Stimulated activated naive CD8-positive, alpha-beta T cell treated with anti-CD3 and anti-CD28 coated beads, Interleukin-15, Interleukin-2, amounts not matched to agents 100 U/mL and 50 U/mL, for 24 hours (primary cell): Measurements from ENCODE around the gene HK2.
"Not testable (repeated sequence)": the region's sequence is repeated elsewhere in the genome, so short reads cannot be mapped to it uniquely, and the experiment has no call there.

Experiments
- ATAC-seq: fragments of 150-1000 bp; cut with Tn5 transposase; one replicate; pipeline ENCODE4 v1.10.0; 2021
- DNase-seq: peaks from one replicate; pipeline ENCODE4 v3.0.0; 2021

The HK2 gene

DNA sequence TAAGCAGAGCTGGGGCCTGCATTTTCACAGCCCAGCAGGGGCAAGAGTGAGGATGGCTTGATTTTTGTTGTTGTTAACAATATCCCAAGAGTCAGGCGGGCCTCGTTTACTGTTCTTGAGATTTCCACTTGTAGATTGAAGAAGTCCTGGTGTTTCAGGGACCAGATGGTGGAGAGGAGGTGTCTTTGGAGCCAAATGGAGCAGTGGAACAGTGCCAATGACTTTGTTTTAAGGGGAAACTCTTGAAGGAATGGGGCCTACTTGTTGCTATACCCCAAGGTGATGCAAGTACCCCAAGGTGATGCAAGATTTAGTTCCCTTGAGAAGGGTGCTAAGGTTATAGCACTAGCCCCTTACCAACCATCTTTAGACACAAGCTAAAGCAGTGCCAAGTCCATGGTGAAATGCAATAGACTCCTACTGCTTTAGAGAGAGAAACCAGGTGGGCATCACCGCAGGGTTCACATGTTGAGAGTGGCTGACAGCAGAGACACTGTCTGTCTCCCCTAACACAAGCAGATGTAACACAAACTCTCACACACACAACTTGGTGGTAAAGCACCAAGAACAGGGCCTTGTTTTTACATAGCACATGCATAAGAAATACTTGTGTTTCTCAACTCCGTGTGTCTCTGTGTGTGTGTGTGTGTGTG, 44.0 kb downstream of the HK2 start:
- DNase-seq = no peak
- no peak for ATAC-seq

DNA sequence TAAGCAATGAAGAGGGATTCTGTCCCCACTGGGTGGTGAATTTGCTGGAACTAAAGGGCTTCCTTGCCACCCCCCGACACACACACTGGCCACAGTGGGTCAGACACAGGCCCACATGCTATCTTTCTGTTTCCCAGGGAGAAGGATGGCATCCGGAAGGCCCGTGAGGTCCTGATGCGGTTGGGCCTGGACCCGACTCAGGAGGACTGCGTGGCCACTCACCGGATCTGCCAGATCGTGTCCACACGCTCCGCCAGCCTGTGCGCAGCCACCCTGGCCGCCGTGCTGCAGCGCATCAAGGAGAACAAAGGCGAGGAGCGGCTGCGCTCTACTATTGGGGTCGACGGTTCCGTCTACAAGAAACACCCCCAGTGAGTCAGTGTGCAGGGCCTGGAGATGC, 44.6 kb downstream of the HK2 start:
- no peak for ATAC-seq
- DNase-seq = no peak

DNA sequence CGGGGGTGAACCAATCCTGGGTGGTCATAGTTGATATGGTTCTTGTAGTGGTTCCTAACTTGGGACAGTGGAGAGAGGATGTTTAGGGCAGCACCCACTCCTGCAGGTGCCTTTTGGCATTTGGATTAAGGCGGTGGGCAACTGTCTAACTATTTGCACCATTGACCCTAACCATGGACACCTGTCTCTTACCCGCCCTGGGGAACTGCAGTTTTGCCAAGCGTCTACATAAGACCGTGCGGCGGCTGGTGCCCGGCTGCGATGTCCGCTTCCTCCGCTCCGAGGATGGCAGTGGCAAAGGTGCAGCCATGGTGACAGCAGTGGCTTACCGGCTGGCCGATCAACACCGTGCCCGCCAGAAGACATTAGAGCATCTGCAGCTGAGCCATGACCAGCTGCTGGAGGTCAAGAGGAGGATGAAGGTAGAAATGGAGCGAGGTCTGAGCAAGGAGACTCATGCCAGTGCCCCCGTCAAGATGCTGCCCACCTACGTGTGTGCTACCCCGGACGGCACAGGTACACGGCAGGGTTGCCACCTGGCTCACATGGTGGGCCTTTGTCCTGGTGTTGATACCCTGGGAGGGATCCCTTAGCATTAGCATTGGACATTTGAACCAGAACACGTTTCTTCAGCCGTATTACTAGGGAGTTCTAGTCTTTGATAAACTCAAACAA, 46.3 kb downstream of the HK2 start:
- no peak for DNase-seq
- no peak for ATAC-seq

DNA sequence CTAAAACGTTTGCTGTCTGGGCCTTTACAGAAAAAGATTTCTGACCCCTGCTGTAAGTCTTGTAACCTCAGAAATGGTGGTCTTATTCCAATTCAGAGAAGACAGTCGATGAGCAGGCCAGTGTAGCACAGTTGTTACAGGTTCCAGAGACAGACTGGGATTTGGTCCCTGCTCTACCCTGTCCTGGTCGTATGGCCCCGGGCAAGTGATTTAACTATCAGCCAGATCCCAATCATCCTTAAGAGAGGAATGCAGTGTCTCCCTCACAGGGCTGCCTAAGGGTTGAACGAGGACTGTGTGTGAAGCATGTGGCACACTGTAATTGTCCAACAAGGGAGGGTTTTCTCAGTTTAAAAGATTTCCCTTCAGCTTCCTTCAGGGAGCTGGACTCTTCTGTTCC, 47.2 kb downstream of the HK2 start:
- ATAC-seq (no peak), DNase-seq (no peak)

DNA sequence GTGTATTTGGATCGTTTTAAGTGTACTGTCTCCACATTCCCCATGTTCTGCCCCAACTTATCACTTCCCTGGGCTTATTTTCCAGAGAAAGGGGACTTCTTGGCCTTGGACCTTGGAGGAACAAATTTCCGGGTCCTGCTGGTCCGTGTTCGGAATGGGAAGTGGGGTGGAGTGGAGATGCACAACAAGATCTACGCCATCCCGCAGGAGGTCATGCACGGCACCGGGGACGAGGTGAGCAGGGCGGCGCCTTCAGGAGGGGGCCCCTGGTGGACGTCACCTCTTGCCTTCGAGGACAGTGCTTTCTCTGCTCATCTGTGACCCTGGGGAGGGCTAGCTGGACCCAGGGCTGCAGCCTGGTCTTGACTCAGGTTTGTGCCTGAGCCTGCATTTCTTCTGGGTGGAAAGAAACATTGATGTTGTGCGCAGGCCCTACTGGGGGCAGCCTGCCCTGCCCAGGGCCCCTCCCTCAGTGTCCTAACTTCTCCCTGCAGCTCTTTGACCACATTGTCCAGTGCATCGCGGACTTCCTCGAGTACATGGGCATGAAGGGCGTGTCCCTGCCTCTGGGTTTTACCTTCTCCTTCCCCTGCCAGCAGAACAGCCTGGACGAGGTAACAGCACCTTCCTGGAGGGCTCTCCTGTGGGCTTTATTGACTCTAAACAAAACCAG, 47.8 kb downstream of the HK2 start:
- DNase-seq = no peak
- no peak for ATAC-seq

DNA sequence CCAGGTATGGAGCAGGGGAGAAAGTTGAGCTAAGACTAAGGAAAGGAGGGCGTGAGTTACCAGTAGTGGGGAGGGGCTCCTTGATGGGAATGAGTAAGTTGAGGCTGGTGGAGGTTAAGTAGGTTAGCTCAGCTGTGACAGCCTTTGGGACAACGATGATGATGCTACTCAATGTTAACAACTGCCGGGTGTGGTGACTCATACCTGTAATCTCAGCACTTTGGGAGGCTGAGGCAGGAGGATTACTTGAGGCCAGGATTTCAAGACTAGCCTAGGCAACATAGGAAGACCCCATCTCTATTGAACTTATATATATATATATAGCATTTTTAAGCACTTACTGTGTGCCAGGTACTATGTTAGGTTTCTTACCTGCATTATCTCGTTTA, 48.4 kb downstream of the HK2 start:
- ATAC-seq (no peak), DNase-seq (no peak)

DNA sequence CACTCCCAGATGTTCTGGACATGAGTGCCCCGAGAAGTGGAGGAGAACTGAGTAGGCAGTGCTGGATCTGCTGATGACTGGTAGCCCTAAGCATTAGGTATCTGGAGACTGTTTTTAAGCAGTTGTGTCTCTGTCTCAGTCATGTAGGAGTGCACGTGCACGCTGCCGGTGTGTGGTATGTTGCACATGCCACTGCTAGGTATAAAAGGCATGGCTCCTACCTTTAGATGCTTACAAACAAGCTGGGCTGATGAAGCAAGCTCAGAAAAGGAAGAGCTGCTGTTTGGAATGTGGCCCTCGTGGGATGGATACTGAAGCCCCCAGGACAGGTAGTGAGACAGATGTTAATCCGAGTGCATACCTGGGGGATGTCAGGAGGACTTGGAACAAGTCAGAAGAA, 49.1 kb downstream of the HK2 start:
- ATAC-seq (no peak), DNase-seq (no peak)

DNA sequence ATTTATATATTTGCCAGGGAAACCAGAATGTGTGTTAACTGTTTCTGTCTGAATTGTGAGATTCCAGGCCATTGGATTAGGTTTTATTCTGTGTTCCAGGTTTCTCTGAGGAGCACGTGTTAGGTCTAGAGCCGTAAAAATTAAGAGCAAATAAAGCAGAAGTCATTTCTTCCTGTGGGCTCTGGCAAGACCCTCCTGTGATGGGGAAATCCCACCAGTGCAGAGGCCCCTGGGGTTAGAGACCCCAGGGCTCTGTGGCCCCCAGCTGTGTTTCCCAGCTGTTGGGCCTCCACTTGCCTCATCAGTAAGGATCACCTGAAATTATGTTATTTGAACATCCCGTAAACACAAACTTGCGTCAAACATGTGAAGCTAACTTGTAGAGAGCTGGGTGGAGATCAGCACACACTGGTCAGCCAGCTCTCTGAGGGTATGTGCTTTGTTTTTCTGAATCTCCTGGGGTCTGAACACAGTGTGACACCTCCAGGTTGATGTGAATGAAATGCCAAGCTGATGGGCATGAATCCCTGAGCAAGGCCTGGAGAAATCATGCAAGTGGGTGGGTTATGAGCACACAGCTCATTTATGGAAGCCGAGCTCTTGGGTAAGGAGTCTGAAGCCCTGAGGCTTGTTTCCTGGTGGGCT, 50.3 kb downstream of the HK2 start:
- ATAC-seq (no peak), DNase-seq (no peak)

DNA sequence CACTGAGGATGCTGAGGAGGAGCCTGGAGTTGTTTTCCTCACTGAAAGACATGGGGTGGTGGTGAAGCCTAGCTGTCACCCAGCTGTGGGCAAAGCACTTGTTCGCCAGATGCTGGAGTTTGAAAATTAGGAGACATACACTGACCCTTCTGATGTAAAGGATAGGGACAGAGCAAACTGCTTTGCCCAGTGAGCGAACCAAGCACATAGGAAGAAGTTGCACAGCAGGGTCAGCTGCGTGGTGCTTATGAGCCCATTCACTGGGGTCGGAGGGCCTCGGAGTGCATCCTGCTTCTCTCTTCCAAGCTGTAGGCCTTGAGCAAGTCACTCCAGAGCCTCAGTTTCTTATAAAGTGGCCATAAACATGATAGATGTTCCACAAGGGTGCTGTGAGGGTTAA, 50.9 kb downstream of the HK2 start:
- DNase-seq = no peak

DNA sequence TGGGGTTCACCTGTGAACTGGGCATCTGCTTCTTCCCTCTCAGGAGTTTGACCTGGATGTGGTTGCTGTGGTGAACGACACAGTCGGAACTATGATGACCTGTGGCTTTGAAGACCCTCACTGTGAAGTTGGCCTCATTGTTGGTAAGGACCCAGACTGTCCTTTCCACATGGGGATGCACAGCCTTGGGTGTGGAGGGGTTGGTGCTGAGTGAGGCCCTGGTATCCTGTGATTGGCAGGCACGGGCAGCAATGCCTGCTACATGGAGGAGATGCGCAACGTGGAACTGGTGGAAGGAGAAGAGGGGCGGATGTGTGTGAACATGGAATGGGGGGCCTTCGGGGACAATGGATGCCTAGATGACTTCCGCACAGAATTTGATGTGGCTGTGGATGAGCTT, 52.3 kb downstream of the HK2 start:
- DNase-seq (no peak), ATAC-seq (no peak)

More for the DNA sequence above, 50.9 kb downstream of the HK2 start:
- no peak for ATAC-seq

DNA sequence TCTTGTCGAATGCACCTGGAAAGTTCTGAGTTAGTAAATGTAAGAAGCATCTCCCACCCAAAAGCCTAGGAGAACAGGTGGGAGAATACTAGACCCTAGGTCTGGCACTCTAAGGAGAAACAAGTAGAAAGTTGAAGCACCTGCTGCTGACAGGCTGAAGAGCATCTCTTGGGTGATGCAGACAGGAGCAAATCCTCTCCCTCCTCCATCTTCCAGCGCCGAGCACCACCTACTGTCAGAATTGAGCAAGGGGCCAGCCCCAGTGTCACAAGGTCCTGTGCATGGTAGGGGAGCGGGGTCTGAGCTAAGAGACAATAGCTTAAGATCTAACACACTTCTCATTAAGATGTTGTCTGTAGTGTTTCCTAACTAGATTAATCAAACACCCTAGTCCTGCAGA, 52.9 kb downstream of the HK2 start:
- DNase-seq = no peak
- ATAC-seq = no peak

DNA sequence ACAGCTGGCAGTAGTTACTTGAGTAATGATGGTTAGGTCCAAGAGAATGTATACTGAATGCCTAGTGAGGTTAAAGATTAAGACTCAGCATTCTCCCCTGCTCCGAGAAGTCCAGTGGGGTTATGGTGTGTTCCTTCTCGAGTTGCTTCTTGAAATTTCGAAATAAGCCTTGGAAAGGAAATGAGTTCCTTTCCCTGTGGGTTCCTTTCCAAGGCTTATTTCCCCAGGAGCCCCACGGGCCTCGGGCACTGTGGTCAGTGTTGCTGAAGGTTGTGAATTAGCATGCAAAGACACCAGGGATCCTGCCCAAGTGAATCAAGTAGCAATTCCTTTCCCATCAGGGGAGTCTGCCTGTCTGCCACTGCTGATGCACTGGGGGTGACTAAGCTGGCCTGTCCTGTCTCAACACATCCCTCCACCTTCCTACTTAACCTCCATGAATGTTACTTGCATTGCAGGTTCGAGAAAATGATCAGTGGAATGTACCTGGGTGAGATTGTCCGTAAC, 53.6 kb downstream of the HK2 start:
- ATAC-seq (no peak), DNase-seq (no peak)

DNA sequence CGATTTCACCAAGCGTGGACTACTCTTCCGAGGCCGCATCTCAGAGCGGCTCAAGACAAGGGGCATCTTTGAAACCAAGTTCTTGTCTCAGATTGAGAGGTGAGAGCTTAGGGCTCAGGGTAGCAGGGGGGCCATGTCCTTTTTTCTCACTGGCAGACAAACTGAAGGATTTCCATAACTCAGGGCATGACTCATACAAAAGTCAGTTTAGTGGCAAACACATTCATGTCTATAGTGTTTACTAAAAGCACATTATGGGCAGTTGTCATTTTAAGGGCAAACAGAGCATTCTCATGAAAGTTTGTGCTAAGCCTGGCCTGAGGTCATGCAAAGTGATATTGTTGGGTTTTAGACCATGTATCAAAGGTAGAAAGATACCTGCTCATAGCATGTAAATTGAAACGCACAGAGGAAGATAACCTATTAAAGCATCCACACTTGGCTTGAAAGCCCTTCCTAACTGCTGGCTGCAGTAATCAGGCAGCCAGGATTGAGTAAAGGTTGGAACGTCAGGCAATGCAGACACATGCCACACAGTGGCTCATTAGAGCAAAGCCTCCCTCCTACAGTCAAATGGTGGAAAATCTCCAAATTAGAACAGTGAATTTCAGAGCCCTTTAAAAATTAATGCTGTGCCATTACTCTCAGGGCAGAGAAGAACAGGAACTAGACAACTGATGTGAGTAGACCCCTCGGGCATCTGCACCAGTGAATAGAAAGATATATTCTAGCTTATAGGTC, 54.2 kb downstream of the HK2 start:
- ATAC-seq (no peak), DNase-seq (no peak)

DNA sequence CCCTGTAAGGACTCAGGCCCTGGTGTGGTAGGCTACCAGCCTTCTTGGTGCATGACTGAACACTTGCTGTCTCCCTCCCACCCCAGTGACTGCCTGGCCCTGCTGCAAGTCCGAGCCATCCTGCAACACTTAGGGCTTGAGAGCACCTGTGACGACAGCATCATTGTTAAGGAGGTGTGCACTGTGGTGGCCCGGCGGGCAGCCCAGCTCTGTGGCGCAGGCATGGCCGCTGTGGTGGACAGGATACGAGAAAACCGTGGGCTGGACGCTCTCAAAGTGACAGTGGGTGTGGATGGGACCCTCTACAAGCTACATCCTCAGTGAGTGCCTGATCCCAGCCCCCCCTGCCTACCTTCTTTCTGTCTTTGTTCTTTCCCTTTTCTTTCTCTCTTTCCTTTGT, 55.2 kb downstream of the HK2 start:
- DNase-seq (no peak), ATAC-seq (no peak)

DNA sequence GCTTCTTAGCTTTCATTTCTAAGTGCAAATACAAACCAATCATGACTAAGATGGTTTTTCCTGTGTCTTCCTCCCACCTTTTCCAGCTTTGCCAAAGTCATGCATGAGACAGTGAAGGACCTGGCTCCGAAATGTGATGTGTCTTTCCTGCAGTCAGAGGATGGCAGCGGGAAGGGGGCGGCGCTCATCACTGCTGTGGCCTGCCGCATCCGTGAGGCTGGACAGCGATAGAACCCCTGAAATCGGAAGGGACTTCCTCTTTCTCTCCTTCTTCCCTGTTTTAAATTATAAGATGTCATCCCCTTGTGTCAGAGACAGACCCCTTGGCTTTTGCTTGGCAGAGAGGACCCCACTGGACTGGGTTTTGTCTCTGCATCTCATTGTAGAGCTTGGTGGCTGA, 56.8 kb downstream of the HK2 start:
- ATAC-seq (no peak), DNase-seq (no peak)

DNA sequence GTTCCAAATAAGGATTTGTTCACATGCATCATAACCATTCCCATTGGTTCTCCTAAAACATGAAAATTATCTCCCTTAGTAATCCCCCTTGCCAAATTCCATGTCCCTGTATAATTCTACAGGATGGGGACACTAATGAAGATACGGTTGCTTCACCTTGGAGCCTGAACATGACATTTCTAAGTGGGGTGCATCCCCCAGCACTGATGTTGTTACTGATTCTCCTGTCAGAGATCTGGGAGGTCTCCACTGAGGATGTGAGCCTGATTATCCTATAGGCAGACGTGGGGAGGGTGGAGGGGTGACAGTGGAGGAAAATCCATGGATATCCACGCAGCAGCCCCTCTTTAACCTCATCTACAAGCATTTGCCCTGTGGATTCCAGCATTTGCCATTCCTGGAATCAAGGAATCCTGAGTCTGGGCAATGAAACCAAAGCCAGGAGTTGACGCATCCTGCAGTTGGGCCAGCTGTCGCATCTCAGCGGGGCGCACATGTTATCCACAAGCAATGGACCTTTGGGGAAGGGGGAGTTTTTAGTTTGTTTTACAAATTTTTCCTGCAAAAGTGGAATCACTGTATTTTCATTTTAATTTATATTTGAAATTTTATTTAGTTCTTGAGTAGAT, 57.3 kb downstream of the HK2 start:
- DNase-seq = no peak
- no peak for ATAC-seq

DNA sequence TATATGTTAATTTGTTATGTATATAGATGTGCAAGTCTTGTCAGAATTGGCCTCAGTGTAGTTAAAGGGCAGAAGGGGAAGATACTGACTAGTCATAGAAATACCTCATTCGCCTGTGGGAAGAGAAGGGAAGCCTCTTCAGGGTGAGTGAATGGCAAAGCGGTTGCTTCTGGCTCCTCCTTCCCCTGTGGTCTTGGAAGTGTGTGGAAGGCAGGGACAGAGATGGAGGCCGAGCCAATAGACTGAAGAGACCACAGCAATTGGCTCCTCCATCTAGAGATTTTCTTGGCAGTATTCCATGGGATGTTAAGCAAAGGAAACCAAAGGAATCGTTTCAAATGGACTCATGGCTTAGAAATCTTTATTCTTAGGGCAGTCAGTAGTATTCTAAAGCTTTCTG, 57.9 kb downstream of the HK2 start:
- ATAC-seq, DNase-seq: not testable (repeated sequence)

DNA sequence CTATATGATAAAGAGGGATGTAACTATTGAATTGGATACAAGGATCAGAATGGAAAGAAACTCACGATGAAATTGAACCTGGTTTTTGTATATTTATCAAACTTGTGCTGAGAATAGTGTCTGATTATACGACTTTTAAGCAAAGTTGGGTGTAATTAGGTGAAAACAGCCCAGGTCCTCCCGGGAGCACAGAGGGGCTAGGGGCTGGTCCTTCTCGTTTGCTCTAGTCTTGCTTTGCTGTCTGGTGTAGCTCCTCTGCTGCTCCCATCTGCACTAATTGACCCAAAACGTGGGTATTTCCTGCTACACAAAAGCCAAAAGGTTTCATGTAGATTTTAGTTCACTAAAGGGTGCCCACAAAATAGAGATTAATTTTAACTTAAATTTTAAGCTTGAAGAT, 58.7 kb downstream of the HK2 start:
- DNase-seq (no peak), ATAC-seq (no peak)

DNA sequence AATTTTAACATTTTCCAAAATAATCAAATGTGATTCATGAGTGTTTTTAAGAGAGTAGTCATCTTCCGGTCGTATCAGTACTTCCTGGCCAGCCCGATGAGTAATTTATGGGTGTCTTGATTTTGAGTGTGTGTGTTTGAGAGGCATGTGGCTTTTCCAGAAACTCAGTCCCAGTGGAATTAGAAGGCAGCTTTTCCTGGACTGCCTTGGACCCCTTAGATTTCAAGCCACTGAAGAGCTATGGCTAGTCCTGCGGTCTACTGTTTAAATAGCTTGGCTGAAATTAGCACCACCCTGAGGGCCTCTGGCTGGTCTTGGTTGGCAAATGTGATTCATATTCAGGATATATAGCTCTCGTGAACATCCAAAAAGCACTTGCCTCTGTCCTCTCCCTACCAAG, 59.4 kb downstream of the HK2 start:
- DNase-seq = no peak
- no peak for ATAC-seq

DNA sequence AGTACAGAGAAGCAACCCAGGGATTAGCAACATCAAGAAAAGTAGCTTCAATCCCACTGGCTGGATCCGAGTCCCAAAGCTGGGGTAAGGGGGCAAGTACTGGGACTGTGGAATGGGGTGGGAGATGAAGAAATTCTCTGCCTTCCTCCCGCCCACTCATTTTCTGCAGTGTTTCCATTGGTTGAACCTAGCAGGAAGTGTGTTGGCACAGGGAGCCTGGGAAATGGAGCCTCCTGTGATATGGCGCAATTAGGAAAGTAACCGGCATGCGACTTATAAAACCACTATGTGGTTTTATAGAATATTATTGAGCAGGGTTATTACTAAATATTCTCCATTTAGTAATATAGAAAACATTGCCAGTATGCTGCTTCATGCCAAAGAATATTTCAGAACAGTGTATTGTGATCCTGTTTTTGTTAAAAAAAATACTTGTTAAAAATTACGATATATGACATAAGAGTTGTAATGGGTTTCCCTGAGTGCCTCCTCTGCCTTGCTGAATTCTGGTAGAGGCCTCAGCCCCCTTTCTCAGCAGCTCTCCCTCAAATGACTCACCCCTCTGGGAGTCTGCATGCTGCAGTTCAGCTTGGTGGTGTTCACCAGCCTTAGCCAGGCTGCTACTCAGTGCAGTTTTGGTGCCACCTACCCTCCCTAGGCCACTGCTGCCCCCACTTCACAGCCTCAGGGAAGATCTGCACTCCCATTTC, 60.5 kb downstream of the HK2 start:
- no peak for DNase-seq
- peak; percentile 57 for ATAC-seq

DNA sequence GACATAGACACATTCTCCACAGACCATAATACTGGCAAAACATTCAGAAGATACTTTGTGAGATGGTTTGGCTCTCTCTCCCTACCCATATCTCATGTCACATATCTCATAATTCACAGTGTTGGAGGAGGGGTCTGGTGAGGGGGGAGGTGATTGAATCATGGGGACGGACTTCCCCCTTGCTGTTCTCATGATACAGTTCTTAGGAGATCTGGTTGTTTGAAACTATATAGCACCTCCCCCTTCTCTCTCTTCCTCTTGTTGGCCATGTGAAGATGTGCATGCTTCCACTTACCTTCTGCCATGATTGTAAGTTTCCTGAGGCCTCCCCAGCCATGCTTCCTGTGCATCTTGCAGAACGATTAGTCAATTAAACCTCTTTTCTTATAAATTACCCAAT, 61.1 kb downstream of the HK2 start:
- no peak for DNase-seq

More for the DNA sequence above, 61.1 kb downstream of the HK2 start:
- ATAC-seq = no peak
